ENCODE measurements around the gene ZFHX3.
A peak's percentile ranks its signal among the peaks of the same experiment; 100 is the strongest.

Gene ZFHX3

GRCh38 chr16:72972878-72973571 lies 74.9 kb downstream of the ZFHX3 start:
- POLR2A ChIA-PET (ENCODE audit: low non-redundant PET) = no interaction called here
- CTCF ChIA-PET = interaction anchor here (0.5 to 0.6 kb wide), 2 partner anchors 22 to 85 kb away, joined by 3 read pairs; no protein-coding TSS in a partner anchor
- DNase-seq (ENCODE audit: low spot score) = peak; percentile 87
- no peak for TF ChIP-seq CTCF (conservative IDR thresholded peaks at IDR 0.05; ENCODE audit: low read depth)
- peak overlapping the region; percentile 84 for H3K27ac ChIP-seq

- ChIA-PET POLR2A (ENCODE audit: low non-redundant PET) (no interaction called here), CTCF (interaction anchor here (0.6 to 0.9 kb wide), 2 partner anchors 10 to 32 kb away, joined by 3 to 4 read pairs; no protein-coding TSS in a partner anchor)
- no peak for DNase-seq (ENCODE audit: low spot score)
- no peak overlapping the region for H3K27ac ChIP-seq
- no peak for TF ChIP-seq CTCF (conservative IDR thresholded peaks at IDR 0.05; ENCODE audit: low read depth)
Observed at GRCh38 chr16:72971370-72971769, 76.6 kb downstream of the ZFHX3 start.

- ChIA-PET CTCF (interaction anchor here (0.6 to 0.9 kb wide), 2 partner anchors 9 to 31 kb away, joined by 3 to 4 read pairs; no protein-coding TSS in a partner anchor), POLR2A (ENCODE audit: low non-redundant PET) (no interaction called here)
- no peak overlapping the region for H3K27ac ChIP-seq
- TF ChIP-seq CTCF (conservative IDR thresholded peaks at IDR 0.05; ENCODE audit: low read depth) = no peak
- DNase-seq (ENCODE audit: low spot score) = no peak
Observed at GRCh38 chr16:72970656-72971055, 77.3 kb downstream of the ZFHX3 start.

GRCh38 chr16:72969812-72970211 lies 78.1 kb downstream of the ZFHX3 start:
- no peak for DNase-seq (ENCODE audit: low spot score)
- CTCF ChIA-PET = no interaction called here
- no peak overlapping the region for H3K27ac ChIP-seq
- POLR2A ChIA-PET (ENCODE audit: low non-redundant PET) = no interaction called here
- no peak for TF ChIP-seq CTCF (conservative IDR thresholded peaks at IDR 0.05; ENCODE audit: low read depth)

GRCh38 chr16:72969146-72969545 lies 78.8 kb downstream of the ZFHX3 start:
- no peak for DNase-seq (ENCODE audit: low spot score)
- no peak for TF ChIP-seq CTCF (conservative IDR thresholded peaks at IDR 0.05; ENCODE audit: low read depth)
- ChIA-PET CTCF (interaction anchor here (0.7 kb wide), 1 partner anchor 448 kb away, joined by 3 read pairs; no protein-coding TSS in a partner anchor), POLR2A (ENCODE audit: low non-redundant PET) (no interaction called here)
- H3K27ac ChIP-seq = no peak overlapping the region

- POLR2A ChIA-PET (ENCODE audit: low non-redundant PET) = no interaction called here
- no peak for TF ChIP-seq CTCF (conservative IDR thresholded peaks at IDR 0.05; ENCODE audit: low read depth)
- CTCF ChIA-PET = no interaction called here
- DNase-seq (ENCODE audit: low spot score) = no peak
- H3K27ac ChIP-seq = no peak overlapping the region
Observed at GRCh38 chr16:72967941-72968340, 80.0 kb downstream of the ZFHX3 start.

Data from RWPE1 (cell line).